GM12892 (cell line): ENCODE data around the gene HNRNPF.

ENCODE experiments used
- POLR2A ChIP-seq: IDR thresholded peaks from 2 replicates; pipeline ENCODE4 v1.6.1; 2011; ENCODE audit warnings: low read depth, low read length, control low read depth
- POLR2AphosphoS5 ChIP-seq: IDR thresholded peaks from 2 replicates; pipeline ENCODE4 v1.6.1; 2011; ENCODE audit warnings: low read depth, low read length, control low read depth
- TAF1 ChIP-seq: IDR thresholded peaks from 2 replicates; pipeline ENCODE4 v1.6.1; 2011; ENCODE audit warnings: low read depth, mild to moderate bottlenecking, control low read depth, low read length, borderline replicate concordance

DNA sequence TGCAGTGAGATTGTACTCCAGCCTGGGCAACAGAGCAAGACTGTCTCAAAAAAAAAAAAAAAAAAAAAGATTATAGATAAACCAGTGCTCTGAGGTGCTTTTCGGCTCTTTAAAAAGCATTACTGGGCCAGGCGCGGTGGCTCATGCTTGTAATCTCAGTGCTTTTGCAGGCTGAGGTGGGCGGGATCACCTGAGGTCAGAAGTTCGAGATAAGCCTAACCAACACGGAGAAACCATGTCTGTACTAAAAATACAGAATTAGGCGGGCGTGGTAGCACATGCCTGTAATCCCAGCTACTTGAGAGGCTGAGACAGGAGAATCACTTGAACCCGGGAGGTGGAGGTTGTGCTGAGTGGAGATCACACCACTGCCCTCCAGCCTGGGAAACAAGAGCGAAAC, 6.6 kb upstream of the HNRNPF start:
- TF ChIP-seq POLR2A (no peak), POLR2AphosphoS5 (no peak), TAF1 (no peak)
